Measurements from ENCODE around the gene HSD17B12. TPM values are rescaled to one million over a fixed set of nuclear protein-coding genes. Genes with fewer than 3 reads are reported as not detected.
"Not testable (repeated sequence)": the region's sequence is repeated elsewhere in the genome, so short reads cannot be mapped to it uniquely, and the experiment has no call there.

Gene HSD17B12
- total RNA-seq, 1 donor from 2014 or later: 99.8 TPM

DNA sequence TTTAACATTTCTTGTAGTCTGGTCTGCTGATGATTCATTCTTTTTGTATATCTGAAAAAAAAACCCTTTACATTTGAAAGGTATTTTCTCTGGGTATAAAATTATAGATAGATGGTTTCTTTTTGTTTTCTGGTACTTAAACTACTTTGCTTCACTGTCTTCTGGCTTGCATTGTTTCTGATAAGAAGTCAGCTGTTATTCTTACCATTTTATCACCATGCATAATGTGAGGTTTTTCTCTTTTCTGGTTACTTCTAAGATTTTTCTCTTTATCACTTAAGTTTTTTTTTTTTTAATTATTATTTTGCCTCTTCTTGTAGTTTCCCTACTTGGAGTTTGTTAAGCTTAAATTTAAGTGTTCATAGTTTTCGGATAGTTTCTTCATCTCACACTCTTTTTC lies 84.7 kb downstream of the HSD17B12 start:
- no peak for ATAC-seq
- no peak for TF ChIP-seq CTCF (IDR thresholded peaks at IDR 0.05)
- no peak overlapping the region for H3K4me3 ChIP-seq
- no peak overlapping the region for H3K27ac ChIP-seq
- H3K27me3 ChIP-seq: no peaks in the 10 kb centered on the region
- intact Hi-C loops (cut with DNase I): no loop called here
- no peaks in the 10 kb centered on the region for H3K4me1 ChIP-seq
- peaks cover 16% of the 10 kb centered on the region for H3K36me3 ChIP-seq
- peaks cover 5% of the 10 kb centered on the region for H3K9me3 ChIP-seq
- no peak for DNase-seq

DNA sequence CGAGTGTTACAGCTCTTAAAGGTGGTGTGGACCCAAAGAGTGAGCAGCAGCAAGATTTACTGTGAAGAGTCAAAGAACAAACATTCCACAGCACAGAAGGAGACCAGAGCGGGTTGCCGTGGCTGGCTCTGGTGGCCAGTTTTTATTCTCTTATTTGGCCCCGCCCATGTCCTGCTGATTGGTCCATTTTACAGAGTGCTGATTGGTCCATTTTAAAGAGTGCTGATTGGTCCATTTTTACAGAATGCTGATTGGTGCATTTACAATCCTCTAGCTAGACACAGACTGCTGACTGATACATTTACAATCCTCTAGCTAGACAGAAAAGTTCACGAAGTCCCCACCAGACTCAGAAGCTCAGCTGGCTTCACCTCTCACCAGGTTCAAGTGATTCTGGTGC lies 88.1 kb downstream of the HSD17B12 start:
- H3K27ac ChIP-seq; DNase-seq; H3K9me3 ChIP-seq; H3K4me1 ChIP-seq; ATAC-seq; H3K27me3 ChIP-seq; intact Hi-C loops (cut with DNase I); H3K36me3 ChIP-seq; H3K4me3 ChIP-seq: not testable (repeated sequence)

DNA sequence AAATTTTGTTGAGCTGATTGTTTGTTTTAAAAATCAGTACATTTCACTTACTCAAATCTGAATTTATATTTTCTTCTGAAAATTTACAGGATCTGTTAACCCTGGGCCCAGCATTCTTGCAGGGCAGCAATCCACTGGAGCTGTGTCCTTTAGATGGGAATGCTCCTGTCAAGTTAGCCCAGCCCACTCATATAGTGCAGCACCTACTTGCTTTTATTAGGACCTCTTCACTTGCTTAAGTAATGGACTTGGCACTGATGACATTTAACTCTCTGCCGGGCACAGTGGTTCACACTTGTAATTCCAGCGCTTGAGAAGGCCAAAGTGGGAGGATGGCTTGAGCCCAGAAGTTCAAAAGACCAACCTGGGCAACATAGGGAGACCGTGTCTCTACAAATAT lies 89.6 kb downstream of the HSD17B12 start:
- H3K4me1 ChIP-seq: no peaks in the 10 kb centered on the region
- intact Hi-C loops (cut with DNase I): no loop called here
- H3K27ac ChIP-seq: no peak overlapping the region
- ATAC-seq: no peak
- no peak overlapping the region for H3K4me3 ChIP-seq
- TF ChIP-seq CTCF (IDR thresholded peaks at IDR 0.05): no peak
- H3K9me3 ChIP-seq: peaks cover 5% of the 10 kb centered on the region
- H3K36me3 ChIP-seq: peaks cover 7% of the 10 kb centered on the region
- no peaks in the 10 kb centered on the region for H3K27me3 ChIP-seq
- DNase-seq: no peak

GRCh38 chr11:43772733-43773132 lies 92.2 kb downstream of the HSD17B12 start:
- intact Hi-C loops (cut with DNase I): no loop called here
- DNase-seq (no peak), ATAC-seq (no peak)
- Histone ChIP-seq H3K27me3 (no peaks in the 10 kb centered on the region), H3K36me3 (peaks cover 7% of the 10 kb centered on the region), H3K9me3 (no peaks in the 10 kb centered on the region), H3K4me1 (no peaks in the 10 kb centered on the region), H3K4me3 (no peak overlapping the region), H3K27ac (no peak overlapping the region)
- TF ChIP-seq CTCF (IDR thresholded peaks at IDR 0.05): no peak

DNA sequence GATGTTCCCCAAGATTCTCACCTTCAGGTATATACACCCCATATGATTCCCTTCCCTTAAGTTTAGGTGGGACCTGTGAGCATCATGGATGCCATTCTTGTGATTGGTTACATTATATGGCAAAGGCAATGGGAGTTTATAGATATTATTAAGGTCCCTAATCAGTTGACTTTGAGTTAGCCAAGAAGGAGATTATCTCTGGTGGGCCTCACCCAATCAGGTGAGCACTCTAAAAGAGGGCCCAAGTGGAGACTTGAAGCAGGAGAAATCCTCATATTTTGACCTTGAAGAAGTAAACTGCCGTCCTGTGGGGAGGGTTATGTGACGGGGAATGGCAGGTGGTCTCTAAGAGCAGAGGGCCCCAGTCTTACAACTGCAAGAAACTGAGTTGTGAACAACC lies 94.2 kb downstream of the HSD17B12 start:
- DNase-seq (no peak), ATAC-seq (no peak)
- H3K9me3 ChIP-seq: no peaks in the 10 kb centered on the region
- H3K27ac ChIP-seq: no peak overlapping the region
- intact Hi-C loops (cut with DNase I): no loop called here
- H3K27me3 ChIP-seq: no peaks in the 10 kb centered on the region
- H3K36me3 ChIP-seq: no peaks in the 10 kb centered on the region
- H3K4me1 ChIP-seq: no peaks in the 10 kb centered on the region
- H3K4me3 ChIP-seq: no peak overlapping the region
- no peak for TF ChIP-seq CTCF (IDR thresholded peaks at IDR 0.05)

GRCh38 chr11:43779306-43779705 lies 98.8 kb downstream of the HSD17B12 start:
- H3K4me1 ChIP-seq: no peaks in the 10 kb centered on the region
- DNase-seq (no peak), ATAC-seq (no peak)
- no peak overlapping the region for H3K4me3 ChIP-seq
- H3K36me3 ChIP-seq: no peaks in the 10 kb centered on the region
- H3K9me3 ChIP-seq: peaks cover 6% of the 10 kb centered on the region
- no peaks in the 10 kb centered on the region for H3K27me3 ChIP-seq
- intact Hi-C loops (cut with DNase I): no loop called here
- no peak for TF ChIP-seq CTCF (IDR thresholded peaks at IDR 0.05)
- no peak overlapping the region for H3K27ac ChIP-seq

All from upper lobe of right lung (tissue), 1 donor.